Endodermal cell (in vitro differentiated cells): ENCODE data around the gene ZNF66. TPM values are rescaled to one million over a fixed set of nuclear protein-coding genes. Genes with fewer than 3 reads are reported as not detected.
A peak's percentile ranks its signal among the peaks of the same experiment; 100 is the strongest.
"Not testable (repeated sequence)": the region's sequence is repeated elsewhere in the genome, so short reads cannot be mapped to it uniquely, and the experiment has no call there.

Experiments
- DNase-seq: peaks from one replicate; pipeline ENCODE4 v3.0.0-alpha.2; 2017
- H3K27ac ChIP-seq: 2 replicates; pipeline ENCODE4 v1.5.1; 2013; ENCODE audit warnings: mild to moderate bottlenecking, low read depth, low read length, moderate library complexity
- H3K27me3 ChIP-seq: 2 replicates; pipeline ENCODE4 v1.6.1; 2013; ENCODE audit warnings: mild to moderate bottlenecking, low read length, moderate library complexity; ENCODE audit not compliant: insufficient read depth, control insufficient read depth, poor library complexity, severe bottlenecking
- H3K36me3 ChIP-seq: 2 replicates; pipeline ENCODE4 v1.7.0; 2013; ENCODE audit warnings: mild to moderate bottlenecking, low read length, moderate library complexity; ENCODE audit not compliant: control insufficient read depth, insufficient read depth
- H3K4me1 ChIP-seq: one replicate; pipeline ENCODE4 v1.7.0; 2013; ENCODE audit warnings: low read length; ENCODE audit not compliant: control insufficient read depth, insufficient read depth
- H3K4me3 ChIP-seq: 2 replicates; pipeline ENCODE4 v1.5.1; 2013; ENCODE audit warnings: mild to moderate bottlenecking, low read length, moderate library complexity
- H3K9ac ChIP-seq: 2 replicates; pipeline ENCODE4 v1.6.1; 2013; ENCODE audit warnings: mild to moderate bottlenecking, low read length, moderate library complexity; ENCODE audit not compliant: poor library complexity, severe bottlenecking; ENCODE audit errors: extremely low read depth
- H3K9me3 ChIP-seq: 2 replicates; pipeline ENCODE4 v1.6.1; 2013; ENCODE audit warnings: mild to moderate bottlenecking, low read length, moderate library complexity; ENCODE audit not compliant: control insufficient read depth
- H3K27ac Mint-ChIP-seq: 2 replicates; pipeline ENCODE4 v1.8.0; 2020; ENCODE audit warnings: mixed read lengths
- H3K27me3 Mint-ChIP-seq: 2 replicates; pipeline ENCODE4 v1.8.0; 2021; ENCODE audit warnings: mild to moderate bottlenecking, mixed read lengths; ENCODE audit not compliant: insufficient read depth
- H3K36me3 Mint-ChIP-seq: 2 replicates; pipeline ENCODE4 v1.8.0; 2020; ENCODE audit warnings: low read depth, mixed read lengths
- H3K4me1 Mint-ChIP-seq: 2 replicates; pipeline ENCODE4 v1.8.0; 2020; ENCODE audit warnings: mixed read lengths
- H3K4me3 Mint-ChIP-seq: 2 replicates; pipeline ENCODE4 v1.8.0; 2020; ENCODE audit warnings: mild to moderate bottlenecking, moderate library complexity, mixed read lengths
- H3K9me3 Mint-ChIP-seq: 2 replicates; pipeline ENCODE4 v1.8.0; 2020; ENCODE audit warnings: mild to moderate bottlenecking, mixed read lengths
- CTCF ChIP-seq: fragments of 200-600 bp; sonication (generic); conservative IDR thresholded peaks from 2 replicates; pipeline ENCODE4 v1.5.0; 2021; ENCODE audit warnings: antibody characterized with exemption, mild to moderate bottlenecking
- WGBS, 2 experiments: methylation state at CpG; one replicate each; pipeline versions ENCODE4 v1.1.5 to v1.1.7; 2013; ENCODE audit warnings: missing lambda C conversion rate in 2 of 2, mixed read lengths in 1 of 2; ENCODE audit not compliant: insufficient coverage in 1 of 2, insufficient read length in 1 of 2; 5-methylcytosine and 5-hydroxymethylcytosine counted together
- total RNA-seq, 2 donors: library from RNA; stranded (reverse); fragmentation: NEBNext Ultra II Directional in 1 of 2; extraction: Animal tissue kit (Norgen Biotek cat#: 25700) in 1 of 2; gene quantifications; 2 replicates in 1 of 2; 3 replicates in 1 of 2; pipeline ENCODE4 v1.2.1, GENCODE V29; 2021

The ZNF66 gene
- total RNA-seq, 2 donors from 2014 or later = 42.6 to 48.9 TPM

DNA sequence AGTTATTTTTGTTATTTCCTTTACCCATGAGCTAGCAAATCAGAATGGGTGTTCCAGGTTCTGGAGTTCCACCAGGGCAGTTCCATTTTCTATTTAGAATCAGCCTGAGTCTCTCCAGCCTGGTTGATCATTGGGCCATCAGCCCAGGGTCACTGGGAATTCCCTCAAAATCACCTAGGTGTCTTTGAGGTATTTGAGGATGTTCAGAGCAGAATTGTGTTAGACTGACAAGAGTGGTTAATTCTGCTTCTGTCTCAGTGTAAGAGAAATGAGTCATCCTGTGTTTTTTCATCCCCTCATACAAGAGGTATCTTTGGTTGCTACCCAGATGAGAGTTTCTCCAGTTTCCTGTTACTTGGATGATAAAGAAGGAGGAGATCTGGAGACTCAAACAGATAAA is 11.7 kb downstream of the ZNF66 start:
- no peaks in the 10 kb centered on the region for H3K27me3 ChIP-seq
- Mint-ChIP-seq H3K36me3 (peaks cover 53% of the 10 kb centered on the region), H3K9me3 (no peaks in the 10 kb centered on the region), H3K4me3 (no peak overlapping the region), H3K4me1 (peaks cover 10% of the 10 kb centered on the region), H3K27ac (no peak overlapping the region), H3K27me3 (no peaks in the 10 kb centered on the region)
- peaks cover 62% of the 10 kb centered on the region for H3K36me3 ChIP-seq
- no peaks in the 10 kb centered on the region for H3K4me1 ChIP-seq
- TF ChIP-seq CTCF = no peak
- no peak overlapping the region for H3K4me3 ChIP-seq
- no peak overlapping the region for H3K9ac ChIP-seq
- no peak overlapping the region for H3K27ac ChIP-seq
- peaks cover 47% of the 10 kb centered on the region for H3K9me3 ChIP-seq
- no peak for DNase-seq

DNA sequence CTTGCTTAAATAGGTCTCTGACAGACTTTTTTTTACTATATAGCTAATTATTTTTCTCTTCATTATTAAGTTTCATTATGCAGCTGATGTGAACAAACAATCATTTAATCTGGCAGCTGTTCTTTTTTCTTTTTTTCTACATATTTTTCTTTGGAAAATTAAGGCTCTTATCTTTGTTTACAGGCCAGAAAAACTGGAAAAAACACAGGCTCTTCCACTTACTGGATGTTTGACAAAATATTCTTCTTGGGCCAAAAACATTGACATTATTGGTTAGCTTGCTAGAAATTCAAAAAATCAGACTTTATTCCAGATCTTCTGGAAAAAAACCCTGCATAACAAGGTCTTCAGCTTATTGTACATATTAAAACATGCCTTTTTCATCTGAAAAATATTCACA is 15.7 kb downstream of the ZNF66 start:
- H3K4me1 ChIP-seq = no peaks in the 10 kb centered on the region
- TF ChIP-seq CTCF = no peak
- Mint-ChIP-seq H3K9me3 (peaks cover 20% of the 10 kb centered on the region), H3K4me1 (no peaks in the 10 kb centered on the region), H3K4me3 (no peak overlapping the region), H3K36me3 (peaks cover 65% of the 10 kb centered on the region), H3K27me3 (no peaks in the 10 kb centered on the region), H3K27ac (no peak overlapping the region)
- H3K4me3 ChIP-seq = no peak overlapping the region
- H3K36me3 ChIP-seq = peaks cover 62% of the 10 kb centered on the region
- peaks cover 62% of the 10 kb centered on the region for H3K9me3 ChIP-seq
- DNase-seq = no peak
- no peak overlapping the region for H3K27ac ChIP-seq
- H3K27me3 ChIP-seq = no peaks in the 10 kb centered on the region
- H3K9ac ChIP-seq = no peak overlapping the region

- H3K36me3 ChIP-seq = peaks cover 61% of the 10 kb centered on the region
- DNase-seq = not testable (repeated sequence)
Measured at GRCh38 chr19:20806311-20807262, 30.5 kb downstream of the ZNF66 start.

More at GRCh38 chr19:20806311-20807262, 30.5 kb downstream of the ZNF66 start:
- H3K27me3 ChIP-seq, H3K4me3 Mint-ChIP-seq, H3K9ac ChIP-seq, H3K27me3 Mint-ChIP-seq, H3K27ac Mint-ChIP-seq, H3K4me1 Mint-ChIP-seq, H3K27ac ChIP-seq, H3K4me1 ChIP-seq: not testable (repeated sequence)
- H3K9me3 Mint-ChIP-seq = peaks cover 94% of the 10 kb centered on the region
- H3K36me3 Mint-ChIP-seq = peaks cover 66% of the 10 kb centered on the region
- 86 to 96% methylated on average over 3 to 5 of the region's 5 CpGs for WGBS, 2 experiments
- peaks cover 91% of the 10 kb centered on the region for H3K9me3 ChIP-seq
- H3K4me3 ChIP-seq = peak overlapping the region; percentile 81
